ENCODE results near the gene MTRR.
A peak's percentile ranks its signal among the peaks of the same experiment; 100 is the strongest.
"Not testable (repeated sequence)": the region's sequence is repeated elsewhere in the genome, so short reads cannot be mapped to it uniquely, and the experiment has no call there.

MTRR gene

DNA sequence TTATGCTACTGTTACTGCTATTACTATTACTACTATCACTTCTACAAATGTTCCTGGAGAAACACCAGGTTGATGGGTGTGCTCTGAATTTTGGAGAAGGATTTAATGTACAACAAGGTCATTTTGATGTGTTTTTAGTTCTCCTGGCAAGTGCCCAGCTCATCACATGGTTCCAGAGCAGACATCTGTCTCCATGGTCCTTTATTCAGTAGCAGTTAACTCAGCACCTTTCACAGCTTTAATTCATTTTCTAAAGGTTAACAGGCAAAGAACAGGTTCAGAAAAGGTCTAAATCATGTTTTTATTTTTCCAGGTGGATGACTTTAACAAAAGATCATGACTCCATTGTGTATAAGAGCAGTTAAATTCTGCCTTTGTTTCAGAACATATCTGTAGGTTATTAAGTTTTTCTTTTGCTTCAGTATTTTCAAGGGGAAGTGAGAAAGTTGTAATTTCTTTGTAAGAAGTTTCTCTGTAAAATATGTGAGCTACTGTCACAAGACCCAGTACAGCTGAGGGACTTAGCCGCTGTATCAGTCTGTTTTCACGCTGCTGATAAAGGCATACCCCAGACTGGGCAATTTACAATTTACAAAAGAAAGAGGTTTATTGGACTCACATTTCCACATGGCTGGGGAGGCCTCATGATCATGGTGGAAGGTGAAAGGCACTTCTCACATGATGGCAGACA, 41.9 kb downstream of the MTRR start:
- H3K4me1 Mint-ChIP-seq = no peaks in the 10 kb centered on the region
- ATAC-seq (replicated peaks; ENCODE audit: extremely low read depth, poor library complexity, severe bottlenecking) = no peak
- no peak overlapping the region for H3K27ac Mint-ChIP-seq (ENCODE audit: low read depth)
- H3K36me3 Mint-ChIP-seq (ENCODE audit: insufficient read depth) = peaks cover 2% of the 10 kb centered on the region
- H3K27me3 Mint-ChIP-seq = no peaks in the 10 kb centered on the region
- no peak overlapping the region for H3K4me3 Mint-ChIP-seq
- H3K9me3 Mint-ChIP-seq = peaks cover 33% of the 10 kb centered on the region
- no peak for DNase-seq (ENCODE audit: low spot score in 2 of 2)

DNA sequence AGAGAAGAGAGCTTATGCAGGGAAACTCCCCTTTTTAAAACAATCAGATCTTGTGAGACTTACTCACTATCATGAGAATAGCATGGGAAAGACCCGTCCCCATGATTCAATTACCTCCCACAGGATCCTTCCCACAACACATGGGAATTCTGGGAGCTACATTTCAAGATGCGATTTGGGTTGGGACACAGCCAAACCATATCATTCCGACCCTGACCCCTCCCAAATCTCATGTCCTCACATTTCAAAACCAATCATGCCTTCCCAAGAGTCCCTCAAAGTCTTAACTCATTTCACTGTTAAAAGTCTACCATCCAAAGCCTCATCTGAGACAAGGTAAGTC, 42.5 kb downstream of the MTRR start:
- peaks cover 33% of the 10 kb centered on the region for H3K9me3 Mint-ChIP-seq
- not testable (repeated sequence) for DNase-seq (ENCODE audit: low spot score in 2 of 2); H3K4me1 Mint-ChIP-seq; ATAC-seq (replicated peaks; ENCODE audit: extremely low read depth, poor library complexity, severe bottlenecking); H3K27me3 Mint-ChIP-seq; H3K4me3 Mint-ChIP-seq; H3K27ac Mint-ChIP-seq (ENCODE audit: low read depth); H3K36me3 Mint-ChIP-seq (ENCODE audit: insufficient read depth)

GRCh38 chr5:7916171-7916804, 47.3 kb downstream of the MTRR start:
- Mint-ChIP-seq H3K4me1 (no peaks in the 10 kb centered on the region), H3K9me3 (peaks cover 10% of the 10 kb centered on the region), H3K36me3 (ENCODE audit: insufficient read depth) (no peaks in the 10 kb centered on the region), H3K4me3 (no peak overlapping the region), H3K27ac (ENCODE audit: low read depth) (no peak overlapping the region), H3K27me3 (peaks cover 14% of the 10 kb centered on the region)
- ATAC-seq (replicated peaks; ENCODE audit: extremely low read depth, poor library complexity, severe bottlenecking) = no peak
- DNase-seq (ENCODE audit: low spot score in 2 of 2) = no peak

- H3K9me3 Mint-ChIP-seq = peaks cover 10% of the 10 kb centered on the region
- no peaks in the 10 kb centered on the region for H3K4me1 Mint-ChIP-seq
- no peak for DNase-seq (ENCODE audit: low spot score in 2 of 2)
- no peak overlapping the region for H3K4me3 Mint-ChIP-seq
- no peak overlapping the region for H3K27ac Mint-ChIP-seq (ENCODE audit: low read depth)
- H3K36me3 Mint-ChIP-seq (ENCODE audit: insufficient read depth) = no peaks in the 10 kb centered on the region
- no peak for ATAC-seq (replicated peaks; ENCODE audit: extremely low read depth, poor library complexity, severe bottlenecking)
- H3K27me3 Mint-ChIP-seq = peaks cover 14% of the 10 kb centered on the region
Measured at GRCh38 chr5:7917130-7918123, 48.5 kb downstream of the MTRR start.

GRCh38 chr5:7925961-7926695, 57.2 kb downstream of the MTRR start:
- Mint-ChIP-seq H3K36me3 (ENCODE audit: insufficient read depth) (no peaks in the 10 kb centered on the region), H3K4me1 (no peaks in the 10 kb centered on the region), H3K27me3 (peaks cover 13% of the 10 kb centered on the region), H3K4me3 (no peak overlapping the region), H3K27ac (ENCODE audit: low read depth) (no peak overlapping the region), H3K9me3 (no peaks in the 10 kb centered on the region)
- no peak for ATAC-seq (replicated peaks; ENCODE audit: extremely low read depth, poor library complexity, severe bottlenecking)
- no peak for DNase-seq (ENCODE audit: low spot score in 2 of 2)

DNA sequence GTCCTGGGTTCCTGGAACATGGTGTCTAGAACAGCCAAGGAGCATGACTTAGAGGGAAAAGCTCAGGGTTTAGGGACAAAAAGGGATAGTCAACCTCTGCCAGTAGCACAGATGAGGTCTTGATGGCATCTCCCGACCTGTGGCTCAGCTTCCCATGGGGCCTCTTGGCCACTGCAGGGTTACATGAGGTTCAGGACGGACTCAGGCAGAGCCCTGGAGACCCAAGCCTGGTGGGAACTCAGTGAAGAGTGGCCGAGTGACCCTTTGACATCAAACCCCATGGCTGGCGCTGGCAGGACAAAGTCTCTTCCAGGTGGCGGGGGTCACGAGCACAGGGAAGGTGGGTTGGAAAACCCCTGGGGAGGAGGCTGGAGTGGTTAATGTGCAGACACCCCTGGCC, 57.8 kb downstream of the MTRR start:
- no peaks in the 10 kb centered on the region for H3K9me3 Mint-ChIP-seq
- DNase-seq (ENCODE audit: low spot score in 2 of 2) (no peak), ATAC-seq (replicated peaks; ENCODE audit: extremely low read depth, poor library complexity, severe bottlenecking) (no peak)
- H3K27me3 Mint-ChIP-seq = peaks cover 13% of the 10 kb centered on the region
- H3K4me1 Mint-ChIP-seq = no peaks in the 10 kb centered on the region
- no peaks in the 10 kb centered on the region for H3K36me3 Mint-ChIP-seq (ENCODE audit: insufficient read depth)
- H3K27ac Mint-ChIP-seq (ENCODE audit: low read depth) = no peak overlapping the region
- H3K4me3 Mint-ChIP-seq = no peak overlapping the region

GRCh38 chr5:7927466-7928375, 58.8 kb downstream of the MTRR start:
- Mint-ChIP-seq H3K9me3 (no peaks in the 10 kb centered on the region), H3K27me3 (peaks cover 13% of the 10 kb centered on the region)

GRCh38 chr5:7930011-7930410, 61.1 kb downstream of the MTRR start:
- H3K4me1 Mint-ChIP-seq = no peaks in the 10 kb centered on the region
- no peaks in the 10 kb centered on the region for H3K9me3 Mint-ChIP-seq
- no peak for ATAC-seq (replicated peaks; ENCODE audit: extremely low read depth, poor library complexity, severe bottlenecking)
- DNase-seq (ENCODE audit: low spot score in 2 of 2) = no peak
- H3K36me3 Mint-ChIP-seq (ENCODE audit: insufficient read depth) = no peaks in the 10 kb centered on the region
- H3K4me3 Mint-ChIP-seq = no peak overlapping the region
- H3K27ac Mint-ChIP-seq (ENCODE audit: low read depth) = no peak overlapping the region
- peaks cover 24% of the 10 kb centered on the region for H3K27me3 Mint-ChIP-seq

More at GRCh38 chr5:7927466-7928375, 58.8 kb downstream of the MTRR start:
- ATAC-seq (replicated peaks; ENCODE audit: extremely low read depth, poor library complexity, severe bottlenecking) (peak; percentile 36), DNase-seq (ENCODE audit: low spot score in 2 of 2) (no peak)
- no peaks in the 10 kb centered on the region for H3K4me1 Mint-ChIP-seq
- H3K4me3 Mint-ChIP-seq = no peak overlapping the region
- no peaks in the 10 kb centered on the region for H3K36me3 Mint-ChIP-seq (ENCODE audit: insufficient read depth)
- H3K27ac Mint-ChIP-seq (ENCODE audit: low read depth) = no peak overlapping the region

- H3K27me3 Mint-ChIP-seq = peaks cover 27% of the 10 kb centered on the region
- H3K9me3 Mint-ChIP-seq = no peaks in the 10 kb centered on the region
- no peak overlapping the region for H3K27ac Mint-ChIP-seq (ENCODE audit: low read depth)
- DNase-seq (ENCODE audit: low spot score in 2 of 2) (no peak), ATAC-seq (replicated peaks; ENCODE audit: extremely low read depth, poor library complexity, severe bottlenecking) (no peak)
- no peak overlapping the region for H3K4me3 Mint-ChIP-seq
- H3K4me1 Mint-ChIP-seq = no peaks in the 10 kb centered on the region
- no peaks in the 10 kb centered on the region for H3K36me3 Mint-ChIP-seq (ENCODE audit: insufficient read depth)
Measured at GRCh38 chr5:7941692-7942091, 72.7 kb downstream of the MTRR start.

GRCh38 chr5:7947301-7947700, 78.4 kb downstream of the MTRR start:
- Mint-ChIP-seq H3K27me3 (peaks cover 13% of the 10 kb centered on the region), H3K4me3 (no peak overlapping the region), H3K9me3 (peaks cover 6% of the 10 kb centered on the region), H3K4me1 (no peaks in the 10 kb centered on the region), H3K36me3 (ENCODE audit: insufficient read depth) (no peaks in the 10 kb centered on the region), H3K27ac (ENCODE audit: low read depth) (no peak overlapping the region)
- DNase-seq (ENCODE audit: low spot score in 2 of 2) (no peak), ATAC-seq (replicated peaks; ENCODE audit: extremely low read depth, poor library complexity, severe bottlenecking) (no peak)
